HG03103 (cell line): ENCODE results near the gene PLAAT3.
"Not testable (repeated sequence)": the region's sequence is repeated elsewhere in the genome, so short reads cannot be mapped to it uniquely, and the experiment has no call there.

Experiments
- ATAC-seq: cut with Tn5 transposase; IDR thresholded peaks from one replicate; pipeline ENCODE4 v1.9.1; 2021; ENCODE audit warnings: low read depth; ENCODE audit not compliant: unreplicated experiment

Gene PLAAT3

DNA sequence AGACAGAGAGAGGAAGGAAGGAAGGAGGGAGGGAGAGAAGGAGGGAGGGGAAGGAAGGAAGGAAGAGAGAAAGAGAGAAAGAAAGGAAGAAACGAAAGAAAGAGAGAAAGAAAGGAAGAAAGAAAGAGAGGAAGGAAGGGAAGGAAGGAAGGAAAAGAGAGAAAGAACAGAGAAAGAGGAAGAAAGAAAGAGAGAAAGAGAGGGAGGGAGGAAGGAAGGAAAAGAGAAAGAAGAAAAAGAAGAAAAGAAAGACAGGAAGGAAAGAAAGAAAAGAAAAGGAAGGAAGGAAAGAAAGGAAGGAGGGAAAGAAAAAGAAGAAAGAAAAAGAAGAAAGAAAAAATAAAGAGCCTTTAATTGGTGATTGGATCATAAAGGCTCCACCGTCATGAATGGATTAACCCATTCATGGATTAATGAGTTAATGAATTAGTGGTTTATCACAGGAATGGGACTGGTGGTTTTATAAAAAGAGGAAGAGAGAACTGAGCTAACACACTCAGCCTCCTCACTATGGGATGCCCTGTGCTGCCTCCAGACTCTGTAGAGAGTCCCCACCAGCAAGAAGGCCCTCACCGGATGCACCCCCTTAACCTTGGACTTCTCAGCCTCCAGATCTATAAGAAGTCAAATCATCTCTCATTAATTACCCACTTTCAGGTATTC is 42.1 kb downstream of the PLAAT3 start:
- ATAC-seq: no peak

DNA sequence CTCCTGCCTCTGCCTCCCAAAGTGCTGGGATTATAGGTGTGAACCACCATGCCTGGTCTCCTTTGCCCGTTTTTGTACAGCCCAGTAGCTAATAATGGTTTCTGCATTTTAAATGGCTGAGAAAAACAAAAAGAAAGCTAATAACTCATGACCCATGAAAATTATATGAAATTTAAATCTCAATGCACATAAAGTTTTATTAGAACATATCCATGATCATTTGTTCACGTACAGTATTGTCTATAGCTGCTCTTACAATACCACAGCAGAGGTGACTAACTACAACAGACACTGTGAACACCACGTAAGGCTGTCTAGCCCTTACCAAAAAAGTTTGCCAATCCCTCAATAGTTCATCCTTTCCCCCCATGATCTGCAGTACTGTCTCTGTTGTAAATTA is 44.7 kb downstream of the PLAAT3 start:
- ATAC-seq: no peak

DNA sequence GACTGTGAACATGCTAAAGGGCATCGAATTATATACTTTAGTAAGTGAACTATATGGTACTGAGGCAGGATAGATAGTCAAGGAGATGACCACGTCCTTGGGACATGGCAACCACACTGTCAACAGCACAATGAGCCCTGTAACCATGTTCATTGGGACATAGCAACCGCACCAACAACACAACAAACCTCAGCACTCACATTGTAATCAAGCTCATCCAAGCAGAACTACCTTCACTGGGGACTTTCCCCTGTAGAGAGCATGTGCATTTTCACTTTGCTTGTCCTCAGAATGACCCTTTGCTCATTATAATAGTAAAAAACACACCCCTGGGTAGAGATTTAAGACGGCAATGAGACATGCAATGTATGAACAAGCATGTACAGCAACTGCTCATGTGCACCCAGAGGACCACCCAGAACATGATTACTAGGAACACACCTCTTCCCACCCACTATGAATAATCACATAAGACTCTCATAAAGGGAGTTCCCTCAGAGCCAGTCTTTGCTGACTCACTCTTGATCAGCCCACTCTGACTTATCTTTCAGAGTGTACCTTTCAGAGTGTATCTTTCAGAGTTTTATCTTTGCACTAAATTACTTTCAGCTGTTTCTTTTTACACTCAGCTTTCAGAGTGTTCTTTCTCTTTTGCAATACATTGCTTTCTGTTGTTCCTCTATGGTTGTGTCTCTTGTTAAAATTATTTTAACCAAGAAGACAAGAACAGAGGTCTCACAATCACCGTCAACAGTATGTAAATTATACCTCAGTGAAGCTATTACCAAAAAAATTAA is 47.0 kb downstream of the PLAAT3 start:
- peak; percentile 63 for ATAC-seq

DNA sequence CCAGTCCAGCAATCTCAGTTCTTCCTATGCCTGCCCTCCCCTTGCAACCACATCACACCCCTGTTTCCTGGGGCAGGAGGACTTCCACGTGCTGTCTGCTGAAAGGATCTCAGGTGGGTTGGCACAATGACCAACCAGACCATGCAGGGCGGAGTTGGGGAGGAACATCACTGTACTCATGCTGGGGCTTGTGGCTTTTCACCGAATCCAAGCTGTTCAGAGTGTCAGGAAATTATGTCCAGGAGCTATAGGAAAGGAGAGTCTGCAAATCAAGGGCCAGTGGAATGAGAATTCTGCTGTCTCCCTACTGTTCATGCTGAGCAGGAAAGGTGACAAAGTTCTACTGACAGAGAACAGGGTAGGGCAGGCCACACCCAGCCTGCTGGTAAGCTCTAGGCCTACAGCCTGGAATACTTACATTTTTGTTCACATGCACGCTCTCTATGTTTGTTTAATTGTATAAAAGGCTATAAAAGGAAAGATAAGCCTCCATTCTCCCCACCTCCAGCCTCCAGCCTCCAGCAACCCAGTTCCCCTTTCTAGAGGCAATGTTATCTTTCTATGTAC is 49.4 kb downstream of the PLAAT3 start:
- ATAC-seq: no peak

DNA sequence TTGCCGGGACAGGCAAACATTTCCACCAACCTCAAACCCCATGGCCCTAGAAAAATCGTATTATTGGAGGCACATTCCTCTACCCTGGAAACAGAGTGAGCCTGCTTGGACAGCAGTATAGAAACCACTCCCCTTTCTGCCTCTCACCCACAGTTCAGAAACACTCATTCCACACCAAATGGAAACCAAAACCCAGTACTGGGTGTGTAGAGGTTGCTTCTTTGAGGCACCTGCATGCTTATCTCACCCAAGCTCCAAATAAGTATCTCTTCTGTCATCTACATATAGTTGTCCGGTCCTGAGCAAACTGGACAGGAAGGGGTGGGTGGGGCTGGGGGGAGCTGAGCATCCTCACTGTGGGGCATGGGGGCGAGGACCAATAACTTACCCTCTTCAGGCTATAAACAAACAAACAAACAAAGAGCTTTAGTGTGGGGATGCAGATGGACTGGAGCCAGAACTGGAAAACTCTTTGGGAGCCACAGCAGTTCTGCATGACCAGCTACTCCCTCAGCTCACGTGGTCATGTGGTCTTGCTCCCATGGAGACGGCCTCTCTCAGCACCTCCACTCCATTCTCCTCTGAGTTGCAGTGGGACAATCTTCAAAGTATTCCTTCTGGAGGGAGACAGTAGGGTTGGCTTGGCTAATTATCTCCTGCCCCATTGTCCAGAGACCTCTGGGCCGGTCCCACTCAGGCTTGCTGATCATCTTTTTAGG is 50.0 kb downstream of the PLAAT3 start:
- ATAC-seq: peak; percentile 48

DNA sequence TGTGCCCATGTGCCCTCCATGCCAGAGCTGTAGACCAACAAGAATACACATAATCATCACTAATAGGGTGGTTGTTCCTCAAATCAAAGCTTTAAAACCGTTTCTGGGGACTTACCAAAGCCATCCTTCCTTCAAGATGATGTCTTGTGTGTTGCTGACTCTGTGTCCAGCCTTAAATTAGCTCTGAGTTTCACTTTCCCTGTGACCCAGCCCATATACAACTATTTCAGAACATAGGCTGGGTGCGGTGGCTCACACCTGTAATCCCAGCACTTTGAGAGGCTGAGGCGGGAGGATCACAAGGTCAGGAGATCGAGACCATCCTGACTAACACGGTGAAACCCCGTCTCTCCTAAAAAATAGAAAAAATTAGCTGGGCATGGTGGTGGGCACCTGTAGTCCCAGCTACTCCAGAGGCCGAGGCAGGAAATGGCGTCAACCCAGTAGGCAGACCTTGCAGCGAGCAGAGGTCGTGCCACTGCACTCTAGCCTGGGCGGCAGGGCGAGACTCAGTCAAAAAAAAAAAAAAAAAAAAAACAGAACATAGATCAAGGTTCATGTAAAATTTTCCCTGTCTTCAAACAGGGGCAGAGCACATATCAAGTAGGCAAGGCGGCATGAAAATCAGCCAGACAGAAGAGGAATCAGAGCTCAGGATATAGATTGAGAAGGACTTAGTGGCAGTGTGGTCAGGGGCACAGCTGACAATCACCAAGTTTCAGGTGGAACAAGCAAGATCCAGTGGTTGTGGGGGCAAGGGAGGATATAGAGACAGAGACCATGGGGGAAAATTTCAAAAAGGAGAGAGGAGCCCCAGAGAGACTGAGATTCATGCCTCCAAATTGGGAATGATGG is 50.8 kb downstream of the PLAAT3 start, which contains the start of gene PLAAT2:
TSS of gene PLAAT2 (minus strand) at position 179 of the 855 bp plus-strand sequence. CDS start at position 124, 55 bp downstream.
- ATAC-seq: no peak

DNA sequence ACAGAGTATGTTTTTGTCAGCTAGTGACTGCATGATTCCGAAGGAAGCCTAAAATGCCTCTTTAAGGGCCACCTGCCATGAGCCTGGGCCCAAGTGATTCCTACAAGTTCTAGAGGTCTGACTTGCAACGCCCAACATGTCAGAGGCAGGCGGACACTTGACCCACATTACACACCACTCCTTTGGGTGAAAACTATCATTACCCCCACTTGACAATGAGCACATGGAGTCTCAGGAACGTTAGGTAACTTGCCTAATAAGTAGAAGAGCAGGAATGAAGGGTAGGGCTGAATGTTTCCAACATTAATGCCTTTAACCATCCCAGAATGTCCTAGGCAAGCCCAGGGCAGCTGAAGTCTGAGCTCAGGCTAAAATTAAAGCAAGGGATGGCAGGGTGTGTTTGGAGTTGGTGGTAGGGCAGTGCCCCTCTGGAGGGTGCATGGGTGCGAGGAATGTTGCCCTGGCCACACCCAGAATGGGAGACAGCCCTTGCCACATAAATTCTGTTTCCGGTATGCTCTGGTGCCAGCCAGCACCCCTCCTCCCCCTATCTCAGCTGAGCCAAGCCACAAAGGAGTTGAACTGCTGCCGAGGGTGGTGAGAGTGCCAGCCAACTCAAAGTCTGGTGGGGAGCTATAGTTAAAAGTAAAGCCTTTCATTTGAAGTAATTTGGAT is 53.6 kb downstream of the PLAAT3 start:
- no peak for ATAC-seq

DNA sequence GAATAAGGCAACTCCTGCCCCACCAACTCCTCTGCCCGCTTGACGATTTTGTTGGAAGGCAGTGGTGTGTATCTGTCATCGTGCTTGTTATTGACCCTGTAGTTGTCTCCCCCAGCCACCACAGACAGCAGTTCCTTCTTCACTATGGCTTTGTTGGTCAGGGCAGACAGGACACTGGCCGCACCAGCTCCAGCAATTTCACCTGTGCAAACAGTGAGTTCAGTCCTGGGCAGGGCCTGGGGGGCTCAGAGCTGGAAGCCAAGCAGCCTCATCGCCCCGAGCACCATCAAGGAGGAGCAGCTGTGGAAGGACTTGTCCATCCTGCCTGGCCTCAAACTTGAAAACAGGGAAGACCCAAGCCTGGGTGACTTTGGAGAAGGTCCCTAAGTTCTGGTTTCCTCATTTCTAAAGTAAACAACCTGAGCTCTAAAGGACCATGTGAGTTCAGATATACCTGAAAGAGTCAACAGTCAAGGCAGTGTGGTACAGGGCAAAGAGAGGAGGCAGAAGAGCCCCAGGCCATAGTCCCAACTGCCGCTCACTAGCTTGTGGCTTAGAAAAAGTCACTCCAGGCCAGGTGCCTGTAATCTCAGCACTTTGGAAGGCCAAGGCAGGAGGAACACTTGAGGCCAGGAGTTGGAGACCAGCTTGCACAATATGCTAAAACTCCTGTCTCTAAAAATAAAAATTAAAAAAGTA is 55.6 kb downstream of the PLAAT3 start:
- ATAC-seq: no peak

DNA sequence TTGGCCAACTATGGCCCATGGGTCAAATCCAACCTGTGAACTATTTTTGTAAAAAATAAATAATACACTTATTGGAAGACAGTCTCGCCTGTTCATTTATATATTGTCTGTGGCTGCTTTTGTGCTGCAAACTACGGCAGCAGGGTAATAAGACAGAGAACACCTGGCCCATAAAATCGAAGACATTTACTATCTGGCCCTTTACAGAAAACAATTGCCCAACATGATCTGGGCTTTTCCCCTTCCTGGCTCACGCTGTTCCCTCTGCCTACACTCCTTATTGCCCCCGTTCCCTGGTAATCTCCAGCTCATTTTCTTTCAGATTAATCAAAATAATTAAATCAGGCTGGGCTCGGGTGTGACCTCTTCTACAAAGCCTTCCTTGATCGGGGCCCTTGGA is 56.7 kb downstream of the PLAAT3 start:
- ATAC-seq: no peak

DNA sequence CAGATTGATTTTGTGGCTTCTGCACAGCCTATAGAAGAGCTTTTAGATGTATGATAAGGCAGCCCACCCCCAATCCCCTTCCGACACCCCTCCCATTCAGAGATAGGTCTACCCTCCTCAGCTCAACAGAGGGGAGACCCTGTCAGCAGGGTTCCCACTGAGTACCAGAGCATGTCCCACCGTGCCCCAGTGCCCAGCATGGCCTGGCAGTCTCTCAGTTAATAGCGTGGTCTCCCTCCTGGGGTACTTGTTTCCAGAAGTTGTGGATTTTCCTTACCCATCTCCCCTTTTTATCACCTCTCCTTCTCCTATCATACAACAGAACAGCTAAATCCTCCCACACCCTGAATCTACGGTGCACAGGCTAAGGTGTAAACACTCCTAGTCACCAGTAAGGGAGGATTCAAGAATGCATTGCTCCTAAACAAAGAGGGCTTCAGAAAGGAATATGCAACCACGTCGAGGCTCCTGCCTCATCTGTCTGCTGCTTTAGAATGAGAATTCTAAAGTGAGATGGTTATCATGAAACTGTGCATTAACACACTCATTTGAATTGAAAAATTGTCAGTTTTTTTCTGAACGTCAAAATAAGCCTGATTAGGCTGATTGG is 57.7 kb downstream of the PLAAT3 start:
- no peak for ATAC-seq

DNA sequence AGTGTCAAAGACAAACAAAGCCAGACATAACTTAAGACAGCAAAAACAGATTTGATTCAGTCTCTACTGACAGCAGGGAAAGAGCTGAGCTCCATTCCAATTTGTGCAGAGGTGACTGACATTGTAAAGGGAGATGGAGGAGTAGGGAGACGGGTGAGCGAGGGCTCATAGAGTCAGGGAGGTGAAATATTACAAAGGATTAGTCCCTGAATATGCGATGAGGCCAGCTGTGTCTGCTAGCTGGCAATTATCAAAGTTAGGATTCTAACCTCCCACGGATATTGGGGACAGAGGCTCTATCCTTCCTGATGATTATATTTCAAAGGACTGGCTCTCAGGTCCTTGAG is 59.4 kb downstream of the PLAAT3 start:
- no peak for ATAC-seq

DNA sequence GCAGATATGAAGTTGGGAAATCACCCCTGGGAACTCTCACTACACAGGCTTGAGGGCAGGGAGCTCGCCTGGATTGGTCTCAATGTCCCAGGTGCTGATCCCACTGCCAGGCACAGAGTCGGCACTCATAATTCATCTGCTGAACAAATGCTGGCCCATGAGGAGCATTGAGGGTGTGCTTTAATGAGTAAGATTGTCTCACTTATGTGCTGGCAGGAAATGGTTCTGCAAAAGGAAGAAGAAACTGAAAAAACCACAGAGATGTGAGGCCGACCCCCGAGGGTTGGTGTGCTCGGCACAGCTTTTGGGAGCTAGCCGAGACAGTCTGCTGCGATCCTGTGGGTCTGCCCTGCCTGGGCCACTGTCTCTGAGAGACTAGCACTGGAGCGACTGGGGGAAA is 60.5 kb downstream of the PLAAT3 start:
- ATAC-seq: peak; percentile 54

DNA sequence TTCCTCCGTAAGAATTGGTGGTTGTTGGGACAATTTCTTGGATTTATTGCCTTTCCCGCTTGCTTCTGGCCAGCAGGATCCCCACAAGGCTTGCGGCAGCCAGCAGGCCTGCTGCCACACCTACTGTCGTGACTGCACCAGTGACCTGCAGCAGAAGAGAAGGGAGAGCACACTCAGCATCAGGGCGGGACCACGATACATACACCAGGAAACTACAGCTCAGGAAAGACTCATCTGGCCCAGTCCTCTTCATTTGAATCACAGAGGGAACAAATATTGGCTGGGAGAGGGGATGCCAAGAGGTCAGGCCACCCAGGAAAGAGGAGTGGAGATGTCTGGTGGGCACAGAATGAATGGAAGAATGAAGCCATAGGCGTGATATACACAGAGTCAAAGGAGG is 61.3 kb downstream of the PLAAT3 start:
- ATAC-seq: no peak

DNA sequence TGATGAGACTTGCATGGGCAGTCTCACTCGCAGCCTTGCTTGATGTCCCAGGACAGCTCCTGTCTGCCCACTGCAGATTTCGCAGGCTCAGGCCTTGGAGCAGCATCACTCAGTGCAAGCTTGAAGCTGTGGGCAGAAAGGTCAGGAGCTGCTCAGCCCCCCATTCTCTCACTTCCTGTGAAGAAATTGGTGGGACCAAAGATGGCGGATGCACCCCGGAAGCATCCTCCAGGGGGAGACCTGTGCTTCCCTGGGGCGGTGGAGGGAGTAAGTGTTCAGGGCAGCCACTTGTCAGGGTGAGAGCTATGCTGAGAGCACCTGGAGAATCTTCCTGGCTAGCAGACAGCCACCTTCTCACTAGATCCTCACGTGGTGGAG is 62.4 kb downstream of the PLAAT3 start:
- ATAC-seq: no peak

DNA sequence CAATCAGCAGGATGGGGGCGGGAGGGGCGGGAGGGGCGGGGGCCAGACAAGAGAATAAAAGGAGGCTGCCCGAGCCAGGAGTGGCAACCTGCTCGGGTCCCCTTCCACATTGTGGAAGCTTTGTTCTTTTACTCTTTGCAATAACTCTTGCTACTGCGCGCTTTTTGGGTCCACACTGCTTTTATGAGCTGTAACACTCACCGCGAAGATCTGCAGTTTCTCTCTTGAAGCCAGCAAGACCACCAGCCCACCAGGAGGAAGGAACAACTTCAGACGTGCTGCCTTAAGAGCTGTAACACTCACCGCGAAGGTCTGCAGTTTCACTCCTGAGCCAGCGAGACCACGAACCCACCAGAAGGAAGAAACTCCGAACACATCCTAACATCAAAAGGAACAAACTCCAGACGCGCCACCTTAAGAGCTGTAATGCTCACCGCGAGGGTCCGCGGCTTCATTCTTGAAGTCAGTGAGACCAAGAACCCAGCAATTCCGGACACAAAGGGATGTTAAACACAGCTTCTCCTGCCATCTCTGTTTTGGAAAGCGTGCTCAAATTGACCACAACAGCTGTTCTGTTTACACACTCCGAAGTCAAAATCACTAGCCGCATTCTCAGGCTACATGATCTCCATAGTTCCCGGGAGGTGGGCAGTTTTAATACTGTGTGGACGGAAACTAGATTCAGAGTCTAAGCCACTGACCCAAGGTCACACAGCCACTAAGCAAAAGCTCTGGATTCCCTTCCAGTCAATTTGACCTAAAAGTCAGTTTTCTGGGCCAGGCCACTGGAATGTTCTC is 62.9 kb downstream of the PLAAT3 start:
- no peak for ATAC-seq

DNA sequence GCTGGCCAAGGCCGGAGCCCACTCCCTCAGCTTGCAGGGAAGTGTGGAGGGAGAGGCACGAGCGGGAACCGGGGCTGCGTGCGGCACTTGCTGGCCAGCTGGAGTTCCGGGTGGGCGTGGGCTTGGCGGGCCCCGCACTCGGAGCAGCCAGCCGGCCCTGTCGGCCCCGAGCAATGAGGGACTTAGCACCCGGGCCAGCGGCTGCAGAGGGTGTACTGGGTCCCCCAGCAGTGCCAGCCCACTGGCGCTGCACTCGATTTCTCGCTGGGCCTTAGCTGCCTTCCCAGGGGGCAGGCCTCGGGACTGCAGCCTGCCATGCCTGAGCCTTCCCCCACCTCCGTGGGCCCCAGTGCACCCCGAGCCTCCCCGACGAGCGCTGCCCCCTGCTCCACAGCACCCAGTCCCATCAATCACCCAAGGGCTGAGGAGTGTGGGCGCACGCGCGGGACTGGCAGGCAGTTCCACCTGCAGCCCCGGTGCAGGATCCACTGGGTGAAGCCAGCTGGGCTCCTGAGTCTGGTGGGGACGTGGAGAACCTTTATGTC is 64.0 kb downstream of the PLAAT3 start:
- ATAC-seq: not testable (repeated sequence)

DNA sequence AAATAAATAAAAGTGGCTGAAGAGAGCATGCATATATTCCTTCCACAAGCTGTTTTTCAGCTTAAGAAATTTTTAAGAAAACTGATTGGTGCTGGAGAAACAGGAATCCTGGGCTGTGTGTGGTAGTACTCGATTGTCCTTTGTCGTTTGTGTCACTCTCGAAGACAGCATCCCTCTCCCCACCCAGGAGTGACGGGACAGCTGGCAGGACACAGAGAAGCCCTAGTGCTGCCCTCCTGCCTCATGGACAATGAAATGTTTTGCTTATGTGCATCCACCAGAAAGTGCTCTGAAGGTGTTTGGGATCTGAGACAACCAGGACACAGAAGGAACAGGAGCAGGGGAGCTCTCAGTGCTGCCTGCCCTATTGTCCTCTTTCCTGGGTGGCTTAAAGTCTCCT is 64.8 kb downstream of the PLAAT3 start:
- ATAC-seq: no peak

DNA sequence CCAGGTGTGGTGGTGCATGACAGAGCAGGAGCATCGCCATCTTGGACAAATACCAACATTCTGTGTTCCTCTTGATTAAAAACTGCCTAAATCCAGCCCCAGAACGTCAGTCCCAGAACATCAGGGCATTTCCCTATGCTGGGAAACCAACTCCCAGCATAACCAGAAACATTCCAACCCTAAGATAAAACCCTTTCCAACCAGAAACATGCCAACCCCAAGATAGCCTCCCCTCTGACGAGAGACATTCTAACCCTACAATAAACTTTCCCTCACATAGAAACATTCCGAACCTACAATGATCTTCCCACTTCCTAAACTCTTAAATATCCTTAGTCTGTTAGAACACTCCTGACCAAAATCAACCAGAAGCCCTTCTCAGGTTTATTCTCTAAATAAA is 66.1 kb downstream of the PLAAT3 start:
- no peak for ATAC-seq
